Measurements from ENCODE around the gene RHNO1. TPM values are rescaled to one million over a fixed set of nuclear protein-coding genes. Genes with fewer than 3 reads are reported as not detected.

RHNO1 gene
- total and polyA plus RNA-seq, 2 of the 13 experiments (the other 11 are each of a cell fraction or from before 2014, with no cell fraction given) = 27.2 to 49.6 TPM

GRCh38 chr12:2877953-2878732, 1.1 kb downstream of the RHNO1 start (continued):
- TF ChIP-seq ZNF318 (CRISPR knock-in tag; IDR thresholded peaks at IDR 0.05) = 0 out of 2 replicates have a peak, but pooled peaks have one; percentile 14
- TF ChIP-seq SIX1 (CRISPR knock-in tag; IDR thresholded peaks at IDR 0.05; ENCODE audit: borderline replicate concordance) = no peak
- no peak for TF ChIP-seq ZNF12 (CRISPR knock-in tag; IDR thresholded peaks at IDR 0.05)
- peak; percentile 98 for TF ChIP-seq ZNF770 (CRISPR knock-in tag; IDR thresholded peaks at IDR 0.05)
- TF ChIP-seq HMGXB4 (CRISPR knock-in tag; IDR thresholded peaks at IDR 0.05; ENCODE audit: borderline replicate concordance in 1 of 2, low read depth in 1 of 2) = peak in 1 of 2 experiments; percentile 24; a peak in 1 of 4 replicates
